OCI-LY1 (cell line): ENCODE measurements around the gene ICE2.

Experiments
- EZH2 ChIP-seq: fragments of 200-600 bp; sonication (generic), shearing (Covaris generic); IDR thresholded peaks from 2 replicates; pipeline ENCODE4 v1.8.0; 2017; ENCODE audit warnings: borderline replicate concordance, mixed run types, mild to moderate bottlenecking, antibody characterized with exemption, low read length, moderate library complexity, mixed read lengths
- TF ChIP-seq, protein P1 (sequence below): fragments of 200-600 bp; sonication (generic), shearing (Covaris generic); IDR thresholded peaks from 2 replicates; pipeline ENCODE4 v1.5.1; 2017; ENCODE audit warnings: mild to moderate bottlenecking, antibody characterized with exemption, low read length, moderate library complexity, mixed read lengths

GRCh38 chr15:60413231-60413824, 65.6 kb downstream of the ICE2 start:
- TF ChIP-seq, protein P1, sequence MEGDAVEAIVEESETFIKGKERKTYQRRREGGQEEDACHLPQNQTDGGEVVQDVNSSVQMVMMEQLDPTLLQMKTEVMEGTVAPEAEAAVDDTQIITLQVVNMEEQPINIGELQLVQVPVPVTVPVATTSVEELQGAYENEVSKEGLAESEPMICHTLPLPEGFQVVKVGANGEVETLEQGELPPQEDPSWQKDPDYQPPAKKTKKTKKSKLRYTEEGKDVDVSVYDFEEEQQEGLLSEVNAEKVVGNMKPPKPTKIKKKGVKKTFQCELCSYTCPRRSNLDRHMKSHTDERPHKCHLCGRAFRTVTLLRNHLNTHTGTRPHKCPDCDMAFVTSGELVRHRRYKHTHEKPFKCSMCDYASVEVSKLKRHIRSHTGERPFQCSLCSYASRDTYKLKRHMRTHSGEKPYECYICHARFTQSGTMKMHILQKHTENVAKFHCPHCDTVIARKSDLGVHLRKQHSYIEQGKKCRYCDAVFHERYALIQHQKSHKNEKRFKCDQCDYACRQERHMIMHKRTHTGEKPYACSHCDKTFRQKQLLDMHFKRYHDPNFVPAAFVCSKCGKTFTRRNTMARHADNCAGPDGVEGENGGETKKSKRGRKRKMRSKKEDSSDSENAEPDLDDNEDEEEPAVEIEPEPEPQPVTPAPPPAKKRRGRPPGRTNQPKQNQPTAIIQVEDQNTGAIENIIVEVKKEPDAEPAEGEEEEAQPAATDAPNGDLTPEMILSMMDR: no peak
- TF ChIP-seq EZH2: no peak
